Astrocyte (in vitro differentiated cells and primary cell): Measurements from ENCODE around the gene EFNA5.

Experiments used
- EZH2 ChIP-seq: IDR thresholded peaks from 2 replicates; pipeline ENCODE4 v1.6.1; 2012; ENCODE audit warnings: mild to moderate bottlenecking, low read length, inconsistent platforms; ENCODE audit not compliant: insufficient read depth
- TF ChIP-seq, protein P1 (sequence below): IDR thresholded peaks from 2 replicates; pipeline ENCODE4 v1.5.1; 2011; ENCODE audit warnings: low read depth, mild to moderate bottlenecking, inconsistent platforms, low read length, moderate library complexity; ENCODE audit not compliant: insufficient read depth

DNA sequence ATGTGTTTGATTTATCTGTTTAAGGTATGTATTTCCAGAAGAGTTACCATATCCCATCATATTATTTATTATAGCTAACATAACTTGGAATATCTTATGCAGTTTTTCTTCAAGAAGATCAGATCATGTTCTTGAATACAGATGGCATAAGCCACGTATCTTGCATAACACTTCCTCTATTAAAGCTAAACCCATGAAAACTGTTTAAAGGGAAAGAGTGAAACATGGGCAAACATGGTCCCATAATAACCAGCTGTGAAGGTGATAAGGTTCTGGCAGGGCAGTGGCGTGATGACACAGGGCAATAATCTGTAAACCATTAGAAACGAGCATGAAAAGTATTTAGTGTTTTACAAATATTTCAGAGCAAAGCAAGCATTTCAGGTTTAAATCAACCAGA, 34.2 kb downstream of the EFNA5 start:
- TF ChIP-seq EZH2 = no peak
- TF ChIP-seq, protein P1, sequence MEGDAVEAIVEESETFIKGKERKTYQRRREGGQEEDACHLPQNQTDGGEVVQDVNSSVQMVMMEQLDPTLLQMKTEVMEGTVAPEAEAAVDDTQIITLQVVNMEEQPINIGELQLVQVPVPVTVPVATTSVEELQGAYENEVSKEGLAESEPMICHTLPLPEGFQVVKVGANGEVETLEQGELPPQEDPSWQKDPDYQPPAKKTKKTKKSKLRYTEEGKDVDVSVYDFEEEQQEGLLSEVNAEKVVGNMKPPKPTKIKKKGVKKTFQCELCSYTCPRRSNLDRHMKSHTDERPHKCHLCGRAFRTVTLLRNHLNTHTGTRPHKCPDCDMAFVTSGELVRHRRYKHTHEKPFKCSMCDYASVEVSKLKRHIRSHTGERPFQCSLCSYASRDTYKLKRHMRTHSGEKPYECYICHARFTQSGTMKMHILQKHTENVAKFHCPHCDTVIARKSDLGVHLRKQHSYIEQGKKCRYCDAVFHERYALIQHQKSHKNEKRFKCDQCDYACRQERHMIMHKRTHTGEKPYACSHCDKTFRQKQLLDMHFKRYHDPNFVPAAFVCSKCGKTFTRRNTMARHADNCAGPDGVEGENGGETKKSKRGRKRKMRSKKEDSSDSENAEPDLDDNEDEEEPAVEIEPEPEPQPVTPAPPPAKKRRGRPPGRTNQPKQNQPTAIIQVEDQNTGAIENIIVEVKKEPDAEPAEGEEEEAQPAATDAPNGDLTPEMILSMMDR = no peak
